Neural cell (in vitro differentiated cells): ENCODE results near the gene PGM2L1. TPM values are rescaled to one million over a fixed set of nuclear protein-coding genes. Genes with fewer than 3 reads are reported as not detected.

Experiments used
- H2AFZ ChIP-seq: fragments of 200-600, 300-800 bp; sonication (generic), shearing (Covaris generic); 2 replicates; pipeline ENCODE4 v1.6.0; 2014; ENCODE audit warnings: low read depth, mild to moderate bottlenecking, antibody characterized with exemption, low read length, moderate library complexity
- H3F3A ChIP-seq: fragments of 200-600 bp; shearing (Covaris generic); 2 replicates; pipeline ENCODE4 v1.6.1; 2016; ENCODE audit warnings: mild to moderate bottlenecking, moderate library complexity, mixed read lengths, antibody characterized with exemption, low read length; ENCODE audit not compliant: insufficient read depth, poor library complexity, severe bottlenecking
- H3K27ac ChIP-seq: fragments of 200-600, 300-800 bp; sonication (generic), shearing (Covaris generic); 2 replicates; pipeline ENCODE4 v1.5.1; 2014; ENCODE audit warnings: mild to moderate bottlenecking, low read length, moderate library complexity
- H3K27me3 ChIP-seq: fragments of 300-800, 200-600 bp; sonication (generic), shearing (Covaris generic); 2 replicates; pipeline ENCODE4 v1.6.0; 2014; ENCODE audit warnings: mild to moderate bottlenecking, low read depth, low read length, moderate library complexity; ENCODE audit not compliant: insufficient read depth
- H3K36me3 ChIP-seq: fragments of 300-800, 200-600 bp; sonication (generic), shearing (Covaris generic); 2 replicates; pipeline ENCODE4 v1.5.1; 2014; ENCODE audit warnings: mild to moderate bottlenecking, antibody characterized with exemption, low read length, moderate library complexity; ENCODE audit not compliant: insufficient read depth
- H3K4me2 ChIP-seq: fragments of 300-800, 200-600 bp; sonication (generic), shearing (Covaris generic); 2 replicates; pipeline ENCODE4 v1.6.0; 2014; ENCODE audit warnings: mild to moderate bottlenecking, low read length
- H3K4me3 ChIP-seq: fragments of 300-800, 200-600 bp; sonication (generic), shearing (Covaris generic); 2 replicates; pipeline ENCODE4 v1.5.1; 2014; ENCODE audit warnings: mild to moderate bottlenecking, low read length, moderate library complexity
- H3K79me2 ChIP-seq: fragments of 200-600 bp; shearing (Covaris generic); replicated peaks from 2 replicates; pipeline ENCODE4 v1.6.0; 2014; ENCODE audit warnings: mild to moderate bottlenecking, low read length, moderate library complexity; ENCODE audit not compliant: insufficient read depth
- H3K9ac ChIP-seq: fragments of 300-800, 200-600 bp; sonication (generic), shearing (Covaris generic); 2 replicates; pipeline ENCODE4 v1.6.1; 2016; ENCODE audit warnings: mild to moderate bottlenecking, low read length, mixed read lengths
- H3K9me2 ChIP-seq: fragments of 200-600 bp; shearing (Covaris generic); 2 replicates; pipeline ENCODE4 v1.6.1; 2016; ENCODE audit warnings: mild to moderate bottlenecking, low read length, mixed read lengths; ENCODE audit not compliant: insufficient read depth
- H3K9me3 ChIP-seq: fragments of 200-600, 300-800 bp; sonication (generic), shearing (Covaris generic); 2 replicates; pipeline ENCODE4 v1.6.1; 2016; ENCODE audit warnings: mild to moderate bottlenecking, mixed run types, low read length, moderate library complexity, mixed read lengths
- H4K20me1 ChIP-seq: fragments of 200-600 bp; shearing (Covaris generic); 2 replicates; pipeline ENCODE4 v1.6.1; 2016; ENCODE audit warnings: mild to moderate bottlenecking, mixed run types; ENCODE audit not compliant: insufficient read depth
- CTCF ChIP-seq: fragments of 450-650 bp; IDR thresholded peaks from 2 replicates; pipeline ENCODE4 v1.5.1; 2014; ENCODE audit warnings: antibody characterized with exemption, mild to moderate bottlenecking, moderate library complexity; ENCODE audit not compliant: poor library complexity, severe bottlenecking
- EP300 ChIP-seq: fragments of 450-650 bp; conservative IDR thresholded peaks from 2 replicates; pipeline ENCODE4 v1.6.1; 2014; ENCODE audit warnings: antibody characterized with exemption, mild to moderate bottlenecking, moderate library complexity; ENCODE audit not compliant: poor library complexity, severe bottlenecking
- EZH2 ChIP-seq: fragments of 200-600, 300-800 bp; shearing (Covaris generic), sonication (generic); IDR thresholded peaks from 2 replicates; pipeline ENCODE4 v1.6.1; 2014; ENCODE audit warnings: antibody characterized with exemption, low read length, borderline replicate concordance, mild to moderate bottlenecking; ENCODE audit not compliant: insufficient read depth, poor library complexity, severe bottlenecking
- MXI1 ChIP-seq: fragments of 450-650 bp; conservative IDR thresholded peaks from 2 replicates; pipeline ENCODE4 v1.6.1; 2014; ENCODE audit warnings: antibody characterized with exemption, mild to moderate bottlenecking; ENCODE audit not compliant: poor library complexity, severe bottlenecking
- POLR2AphosphoS5 ChIP-seq: IDR thresholded peaks from 2 replicates; pipeline ENCODE4 v1.6.1; 2012
- RAD21 ChIP-seq: fragments of 450-650 bp; conservative IDR thresholded peaks from 2 replicates; pipeline ENCODE4 v1.6.1; 2014; ENCODE audit warnings: antibody characterized with exemption, mild to moderate bottlenecking, moderate library complexity
- REST ChIP-seq: IDR thresholded peaks from 2 replicates; pipeline ENCODE4 v1.6.1; 2012; ENCODE audit warnings: borderline replicate concordance
- SMC3 ChIP-seq: fragments of 450-650 bp; conservative IDR thresholded peaks from 2 replicates; pipeline ENCODE4 v1.6.1; 2014; ENCODE audit warnings: antibody characterized with exemption, mild to moderate bottlenecking, moderate library complexity; ENCODE audit not compliant: poor library complexity
- TAF1 ChIP-seq: IDR thresholded peaks from 2 replicates; pipeline ENCODE4 v1.6.1; 2012; ENCODE audit warnings: low read depth
- polyA plus RNA-seq: library from polyadenylated mRNA; depleted of rRNA; stranded (reverse); fragments of >200 nt; gene quantifications from 2 replicates; pipeline ENCODE4 v1.2.3, GENCODE V29; 2014

The PGM2L1 gene
- polyA plus RNA-seq, 1 donor from 2014 or later: 95.0 TPM

- H3K9ac ChIP-seq: no peak overlapping the region
- H3K36me3 ChIP-seq: no peaks in the 10 kb centered on the region
- H3K9me3 ChIP-seq: no peaks in the 10 kb centered on the region
- H3K79me2 ChIP-seq: no peaks in the 10 kb centered on the region
- no peaks in the 10 kb centered on the region for H3K9me2 ChIP-seq
- H2AFZ ChIP-seq: no peak overlapping the region
- H3F3A ChIP-seq: no peaks in the 10 kb centered on the region
- no peak overlapping the region for H3K4me2 ChIP-seq
- TF ChIP-seq CTCF: no peak
- TF ChIP-seq TAF1: no peak
- no peak for TF ChIP-seq POLR2AphosphoS5
- no peak for TF ChIP-seq SMC3
- TF ChIP-seq EP300: no peak
- H3K4me3 ChIP-seq: no peak overlapping the region
- no peaks in the 10 kb centered on the region for H4K20me1 ChIP-seq
- H3K27ac ChIP-seq: no peak overlapping the region
- no peaks in the 10 kb centered on the region for H3K27me3 ChIP-seq
Measured at GRCh38 chr11:74438681-74439080, 40.4 kb upstream of the PGM2L1 start.

GRCh38 chr11:74437441-74438042 is 39.3 kb upstream of the PGM2L1 start:
- H3K79me2 ChIP-seq: no peaks in the 10 kb centered on the region
- no peaks in the 10 kb centered on the region for H3K27me3 ChIP-seq
- no peak overlapping the region for H3K27ac ChIP-seq
- no peaks in the 10 kb centered on the region for H3K9me2 ChIP-seq
- H3F3A ChIP-seq: no peaks in the 10 kb centered on the region
- no peaks in the 10 kb centered on the region for H3K36me3 ChIP-seq
- H4K20me1 ChIP-seq: no peaks in the 10 kb centered on the region
- H2AFZ ChIP-seq: no peak overlapping the region
- no peaks in the 10 kb centered on the region for H3K9me3 ChIP-seq
- TF ChIP-seq RAD21 (no peak), CTCF (no peak), TAF1 (no peak), MXI1 (no peak), REST (no peak), SMC3 (no peak), EP300 (no peak), EZH2 (no peak), POLR2AphosphoS5 (no peak)
- H3K9ac ChIP-seq: no peak overlapping the region
- H3K4me2 ChIP-seq: no peak overlapping the region
- H3K4me3 ChIP-seq: no peak overlapping the region
